ENCODE measurements around the gene KDM4B. TPM values are rescaled to one million over a fixed set of nuclear protein-coding genes. Genes with fewer than 3 reads are reported as not detected.

KDM4B gene
- total RNA-seq, 1 donor from 2014 or later, result 46.0 TPM

DNA sequence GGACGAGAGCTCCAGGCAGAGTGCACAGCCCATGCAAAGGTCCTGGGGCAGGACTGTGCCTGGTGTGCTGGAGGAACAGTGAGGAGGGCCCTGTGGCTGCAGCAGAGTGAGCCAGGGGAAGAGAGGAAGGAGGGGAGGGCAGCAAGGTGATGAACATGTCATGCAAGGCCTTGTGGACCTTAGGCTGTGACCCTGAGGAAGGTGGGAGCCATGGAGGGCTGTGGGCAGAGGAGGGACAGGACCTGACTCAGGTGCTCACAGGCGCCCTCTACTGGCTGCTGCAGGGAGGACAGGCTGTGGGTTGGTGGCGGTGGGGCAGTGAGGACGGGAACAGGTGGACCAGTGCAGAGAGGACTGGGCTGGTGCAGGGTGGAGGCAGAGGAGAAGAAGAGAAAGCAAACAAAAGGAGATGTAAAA is 201.4 kb downstream of the KDM4B start:
- Histone ChIP-seq H3K4me3 (no peak overlapping the region), H3K9me3 (no peaks in the 10 kb centered on the region), H3K27me3 (no peaks in the 10 kb centered on the region), H3K4me1 (no peaks in the 10 kb centered on the region), H3K27ac (no peak overlapping the region), H3K36me3 (no peaks in the 10 kb centered on the region)
- TF ChIP-seq, protein P1, sequence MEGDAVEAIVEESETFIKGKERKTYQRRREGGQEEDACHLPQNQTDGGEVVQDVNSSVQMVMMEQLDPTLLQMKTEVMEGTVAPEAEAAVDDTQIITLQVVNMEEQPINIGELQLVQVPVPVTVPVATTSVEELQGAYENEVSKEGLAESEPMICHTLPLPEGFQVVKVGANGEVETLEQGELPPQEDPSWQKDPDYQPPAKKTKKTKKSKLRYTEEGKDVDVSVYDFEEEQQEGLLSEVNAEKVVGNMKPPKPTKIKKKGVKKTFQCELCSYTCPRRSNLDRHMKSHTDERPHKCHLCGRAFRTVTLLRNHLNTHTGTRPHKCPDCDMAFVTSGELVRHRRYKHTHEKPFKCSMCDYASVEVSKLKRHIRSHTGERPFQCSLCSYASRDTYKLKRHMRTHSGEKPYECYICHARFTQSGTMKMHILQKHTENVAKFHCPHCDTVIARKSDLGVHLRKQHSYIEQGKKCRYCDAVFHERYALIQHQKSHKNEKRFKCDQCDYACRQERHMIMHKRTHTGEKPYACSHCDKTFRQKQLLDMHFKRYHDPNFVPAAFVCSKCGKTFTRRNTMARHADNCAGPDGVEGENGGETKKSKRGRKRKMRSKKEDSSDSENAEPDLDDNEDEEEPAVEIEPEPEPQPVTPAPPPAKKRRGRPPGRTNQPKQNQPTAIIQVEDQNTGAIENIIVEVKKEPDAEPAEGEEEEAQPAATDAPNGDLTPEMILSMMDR (IDR thresholded peaks at IDR 0.05), result peak in 2 of 3 experiments; percentile 18 to 46
- no peak for DNase-seq (ENCODE audit: low spot score in 2 of 2)
- intact Hi-C loops (cut with DNase I), result no loop called here

DNA sequence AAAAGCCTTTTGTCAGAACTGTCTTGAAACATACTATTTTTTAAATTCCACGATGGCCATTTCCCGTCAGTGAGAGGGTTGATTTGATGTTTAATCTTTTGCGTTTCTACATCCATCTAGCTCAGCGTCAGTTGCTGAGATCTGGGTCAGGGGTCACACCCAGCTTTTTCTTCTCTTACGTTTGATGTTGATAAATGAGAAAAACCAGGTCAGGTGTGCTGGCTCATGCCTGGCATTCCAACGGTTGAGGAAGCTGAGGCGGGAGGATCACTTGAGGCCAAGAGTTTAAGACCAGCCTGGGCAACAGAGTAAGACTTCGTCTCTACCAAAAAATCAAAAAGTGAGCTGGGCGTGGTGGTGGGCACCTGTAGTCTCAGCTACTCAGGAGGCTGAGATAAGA is 202.8 kb downstream of the KDM4B start:
- Histone ChIP-seq H3K4me1 (no peaks in the 10 kb centered on the region), H3K36me3 (no peaks in the 10 kb centered on the region), H3K27ac (no peak overlapping the region), H3K27me3 (no peaks in the 10 kb centered on the region), H3K4me3 (no peak overlapping the region), H3K9me3 (no peaks in the 10 kb centered on the region)
- no peak for DNase-seq (ENCODE audit: low spot score in 2 of 2)
- intact Hi-C loops (cut with DNase I), result loop anchor here (1.0 kb wide), 1 partner anchor 41 kb away; no protein-coding TSS in a partner anchor
- TF ChIP-seq, protein P1 (IDR thresholded peaks at IDR 0.05), result no peak

DNA sequence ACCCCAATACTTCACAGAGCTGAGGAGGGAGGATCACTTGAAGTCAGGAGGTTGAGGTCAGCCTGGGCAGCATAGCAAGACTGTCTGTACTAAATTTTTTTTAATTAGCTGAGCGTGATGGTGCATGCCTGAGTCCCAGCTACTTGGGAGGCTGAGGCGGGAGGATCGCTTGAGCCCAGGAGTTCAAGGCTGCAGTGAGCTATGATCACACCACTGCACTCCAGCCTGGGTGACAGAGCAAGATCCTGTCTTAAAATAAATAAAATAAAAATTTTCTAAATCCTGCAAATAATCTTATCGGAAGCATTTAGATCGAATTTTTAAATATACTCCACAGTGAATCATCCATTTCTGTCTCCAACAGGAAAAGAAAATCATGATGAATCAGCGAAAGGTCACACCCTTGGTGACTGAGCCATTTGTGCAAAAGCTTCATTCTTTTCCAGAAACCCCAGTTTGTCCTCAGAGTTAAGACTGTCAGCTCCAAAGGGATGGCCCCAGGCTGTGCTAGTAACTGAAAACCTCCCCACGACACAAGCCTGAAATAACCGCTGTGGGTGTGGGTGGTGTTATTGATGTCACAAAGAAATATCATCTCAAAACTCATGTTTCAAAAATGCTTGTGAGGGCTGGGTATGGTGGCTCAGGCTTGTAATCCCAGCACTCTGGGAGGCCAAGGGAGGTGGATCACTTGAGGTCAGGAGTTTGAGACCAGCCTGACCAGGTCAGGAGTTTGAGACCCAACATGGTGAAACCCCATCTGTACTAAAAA is 204.1 kb downstream of the KDM4B start:
- no peaks in the 10 kb centered on the region for H3K27me3 ChIP-seq
- peak in 1 of 2 donors; percentile 79 for DNase-seq (ENCODE audit: low spot score in 2 of 2)
- TF ChIP-seq, protein P1 (IDR thresholded peaks at IDR 0.05), result no peak
- intact Hi-C loops (cut with DNase I), result loop anchor here (1.0 kb wide), 1 partner anchor 43 kb away; no protein-coding TSS in a partner anchor
- peak overlapping the region in 1 of 2 donors; percentile 18 for H3K27ac ChIP-seq
- H3K36me3 ChIP-seq, result no peaks in the 10 kb centered on the region
- no peaks in the 10 kb centered on the region for H3K9me3 ChIP-seq
- H3K4me1 ChIP-seq, result no peaks in the 10 kb centered on the region
- H3K4me3 ChIP-seq, result no peak overlapping the region

DNA sequence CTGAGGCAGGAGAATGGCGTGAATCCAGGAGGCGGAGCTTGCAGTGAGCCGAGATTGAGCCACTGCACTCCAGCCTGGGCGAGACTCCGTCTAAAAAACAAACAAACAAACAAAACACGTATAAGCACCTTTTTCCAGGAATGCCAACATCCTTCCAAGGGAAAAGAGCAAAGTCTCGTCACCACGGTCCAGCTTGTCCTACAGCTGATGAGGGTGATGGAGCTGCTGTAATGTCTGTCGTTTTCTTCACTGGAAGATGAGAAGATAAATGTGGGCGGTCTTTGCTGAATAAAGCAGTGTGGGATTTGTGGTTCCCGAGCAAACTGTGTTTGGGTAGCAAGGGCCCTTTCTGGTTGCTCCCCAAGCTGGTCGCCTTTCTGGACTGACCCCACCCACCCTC is 205.1 kb downstream of the KDM4B start:
- Histone ChIP-seq H3K9me3 (no peaks in the 10 kb centered on the region), H3K4me3 (no peak overlapping the region), H3K27ac (no peak overlapping the region), H3K36me3 (no peaks in the 10 kb centered on the region), H3K4me1 (no peaks in the 10 kb centered on the region), H3K27me3 (no peaks in the 10 kb centered on the region)
- DNase-seq (ENCODE audit: low spot score in 2 of 2), result no peak
- intact Hi-C loops (cut with DNase I), result no loop called here
- TF ChIP-seq, protein P1 (IDR thresholded peaks at IDR 0.05), result no peak

DNA sequence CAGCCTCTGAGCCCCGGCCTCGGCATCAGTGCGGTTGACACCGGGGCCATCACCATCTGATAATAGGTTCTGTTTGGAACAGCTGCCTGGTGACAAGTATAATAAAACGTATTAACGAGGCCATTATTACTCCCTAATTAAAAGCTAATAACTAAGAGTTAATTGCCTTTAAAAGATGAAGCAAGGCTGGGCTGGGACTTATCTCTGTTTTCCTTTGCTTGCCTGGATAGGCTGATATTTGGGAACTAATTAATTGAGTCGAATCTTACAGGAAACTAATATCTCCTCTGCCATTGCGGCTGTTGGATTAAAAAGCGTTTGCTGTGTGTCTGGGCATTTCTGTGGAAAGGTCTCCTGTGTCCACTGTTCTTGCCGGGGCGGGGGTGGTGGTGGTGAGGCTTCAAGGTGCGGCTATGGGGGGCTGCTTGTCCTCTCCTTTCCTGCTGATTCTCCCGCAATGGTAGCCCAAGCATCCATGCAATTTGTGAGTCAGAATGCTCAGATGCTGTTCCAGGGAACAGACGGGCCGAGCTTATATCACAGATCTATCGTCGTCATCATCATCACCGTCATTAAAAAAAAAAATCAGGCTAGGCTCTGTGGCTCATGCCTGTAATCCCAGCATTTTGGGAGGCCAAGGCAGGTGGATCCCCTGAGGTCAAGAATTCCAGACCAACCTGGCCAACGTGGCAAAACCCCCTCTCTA is 209.0 kb downstream of the KDM4B start:
- Histone ChIP-seq H3K36me3 (no peaks in the 10 kb centered on the region), H3K4me3 (no peak overlapping the region), H3K4me1 (no peaks in the 10 kb centered on the region), H3K27ac (no peak overlapping the region), H3K27me3 (no peaks in the 10 kb centered on the region), H3K9me3 (no peaks in the 10 kb centered on the region)
- TF ChIP-seq, protein P1 (IDR thresholded peaks at IDR 0.05), result no peak
- DNase-seq (ENCODE audit: low spot score in 2 of 2), result no peak
- intact Hi-C loops (cut with DNase I), result no loop called here
